Esophagus muscularis mucosa (tissue), 4 donors: Measurements from ENCODE around the gene MAP4K4. TPM values are rescaled to one million over a fixed set of nuclear protein-coding genes. Genes with fewer than 3 reads are reported as not detected.

Source experiments
- DNase-seq: peaks from one replicate; pipeline ENCODE4 v3.0.0-alpha.2; 2017; ENCODE audit errors: extremely low spot score
- H3K27ac ChIP-seq, 4 donors: fragments of 200-600 bp; sonication (generic); replicated peaks in 1 of 4; 1 replicate in 3 of 4; 2 replicates in 1 of 4; pipeline ENCODE4 v1.5.1; 2016 to 2019; ENCODE audit warnings: mild to moderate bottlenecking in 1 of 4
- H3K27me3 ChIP-seq, 4 donors: fragments of 200-600 bp; sonication (generic); one replicate each; pipeline versions ENCODE4 v1.5.1 to v1.6.0; 2016 to 2019
- H3K36me3 ChIP-seq, 4 donors: fragments of 200-600 bp; sonication (generic); one replicate each; pipeline ENCODE4 v1.5.1; 2016 to 2019
- H3K4me1 ChIP-seq, 4 donors: fragments of 200-600 bp; sonication (generic); one replicate each; pipeline ENCODE4 v1.5.1; 2016 to 2019
- H3K4me3 ChIP-seq, 4 donors: fragments of 200-600 bp; sonication (generic); 1 replicate in 2 of 4; 2 replicates in 2 of 4; pipeline ENCODE4 v1.5.1; 2016 to 2019; ENCODE audit warnings: mild to moderate bottlenecking in 4 of 4, moderate library complexity in 1 of 4
- H3K9me3 ChIP-seq, 4 donors: fragments of 200-600 bp; sonication (generic); 1 replicate in 3 of 4; 2 replicates in 1 of 4; pipeline ENCODE4 v1.5.1; 2016 to 2019
- CTCF ChIP-seq, 3 experiments: fragments of 200-600 bp in 2 of 3; fragments of 450-650 bp in 1 of 3; sonication (generic) in 2 of 3; IDR thresholded peaks; one replicate each; pipeline ENCODE4 v1.5.1; 2017 to 2019; ENCODE audit warnings: antibody characterized with exemption in 3 of 3, mild to moderate bottlenecking in 2 of 3, moderate library complexity in 1 of 3
- EP300 ChIP-seq: sonication (generic); formaldehyde crosslinking; IDR thresholded peaks from one replicate; pipeline ENCODE4 v1.6.1; 2017; ENCODE audit warnings: antibody characterized with exemption
- POLR2A ChIP-seq: fragments of 450-650 bp; IDR thresholded peaks from one replicate; pipeline ENCODE4 v1.6.1; 2017; ENCODE audit warnings: antibody characterized with exemption, moderate library complexity, mild to moderate bottlenecking, low read depth
- POLR2AphosphoS5 ChIP-seq, 2 donors: sonication (generic); formaldehyde crosslinking; IDR thresholded peaks; one replicate each; pipeline ENCODE4 v1.6.1; 2017; ENCODE audit warnings: antibody characterized with exemption in 2 of 2
- WGBS: methylation state at CpG from one replicate; pipeline ENCODE4 v1.1.5; 2018; 5-methylcytosine and 5-hydroxymethylcytosine counted together
- intact Hi-C: fragments of 100-400 bp; cut with DNase I; formaldehyde crosslinking; loops from one replicate; pipeline ENCODE4 v1.15.1; 2023
- total RNA-seq, 4 donors: library from RNA; depleted of rRNA; stranded (reverse); fragments of >200 nt; gene quantifications; one replicate each; pipeline versions ENCODE4 v1.1.0 to v1.2.1, GENCODE V29; 2016

Gene MAP4K4
- total RNA-seq, 4 donors from 2014 or later, result 37.8 to 59.0 (median 51.7) TPM

- Histone ChIP-seq H3K27me3 (no peaks in the 10 kb centered on the region), H3K36me3 (peaks cover 5 to 55% (median 31%) of the 10 kb centered on the region in 4 donors), H3K9me3 (no peaks in the 10 kb centered on the region), H3K27ac (no peak overlapping the region), H3K4me3 (no peak overlapping the region), H3K4me1 (peaks cover 7 to 35% (median 34%) of the 10 kb centered on the region in 4 donors)
- no peak for DNase-seq
- intact Hi-C loops, result no loop called here
- 71% methylated on average over 6 of the region's 6 CpGs for WGBS
- TF ChIP-seq POLR2AphosphoS5 (IDR thresholded peaks at IDR 0.05), result no peak
- TF ChIP-seq EP300, result no peak
- no peak for TF ChIP-seq CTCF (IDR thresholded peaks at IDR 0.05)
- no peak for TF ChIP-seq POLR2A
Observed at GRCh38 chr2:101848769-101849410, 151.4 kb downstream of the MAP4K4 start.

GRCh38 chr2:101850450-101850849, 152.9 kb downstream of the MAP4K4 start:
- DNase-seq, result no peak
- 55% methylated on average over 2 of the region's 2 CpGs for WGBS
- TF ChIP-seq EP300 (no peak), POLR2AphosphoS5 (IDR thresholded peaks at IDR 0.05) (no peak), POLR2A (no peak), CTCF (IDR thresholded peaks at IDR 0.05) (no peak)
- H3K4me1 ChIP-seq, result peaks cover 7 to 29% (median 25%) of the 10 kb centered on the region in 4 donors
- H3K27ac ChIP-seq, result no peak overlapping the region
- no peaks in the 10 kb centered on the region for H3K9me3 ChIP-seq
- H3K4me3 ChIP-seq, result no peak overlapping the region
- H3K36me3 ChIP-seq, result peaks cover 0 to 46% (median 20%) of the 10 kb centered on the region in 4 donors
- intact Hi-C loops, result no loop called here
- no peaks in the 10 kb centered on the region for H3K27me3 ChIP-seq

GRCh38 chr2:101850991-101851390, 153.5 kb downstream of the MAP4K4 start:
- no peaks in the 10 kb centered on the region for H3K27me3 ChIP-seq
- H3K36me3 ChIP-seq, result peaks cover 0 to 48% (median 21%) of the 10 kb centered on the region in 4 donors
- DNase-seq, result no peak
- intact Hi-C loops, result no loop called here
- TF ChIP-seq POLR2AphosphoS5 (IDR thresholded peaks at IDR 0.05) (no peak), POLR2A (no peak), CTCF (IDR thresholded peaks at IDR 0.05) (no peak), EP300 (no peak)
- no peak overlapping the region for H3K27ac ChIP-seq
- WGBS, result 77% methylated on average over 2 of the region's 2 CpGs
- H3K9me3 ChIP-seq, result no peaks in the 10 kb centered on the region
- no peak overlapping the region for H3K4me3 ChIP-seq
- peaks cover 7 to 29% (median 25%) of the 10 kb centered on the region in 4 donors for H3K4me1 ChIP-seq

- peaks cover 0 to 52% (median 25%) of the 10 kb centered on the region in 4 donors for H3K36me3 ChIP-seq
- H3K27ac ChIP-seq, result no peak overlapping the region
- intact Hi-C loops, result no loop called here
- H3K27me3 ChIP-seq, result no peaks in the 10 kb centered on the region
- TF ChIP-seq POLR2A (no peak), POLR2AphosphoS5 (IDR thresholded peaks at IDR 0.05) (no peak), CTCF (IDR thresholded peaks at IDR 0.05) (no peak), EP300 (no peak)
- no peak overlapping the region for H3K4me3 ChIP-seq
- WGBS, result 70% methylated on average over 2 of the region's 2 CpGs
- H3K4me1 ChIP-seq, result peaks cover 7 to 29% (median 25%) of the 10 kb centered on the region in 4 donors
- H3K9me3 ChIP-seq, result no peaks in the 10 kb centered on the region
- DNase-seq, result no peak
Observed at GRCh38 chr2:101852824-101853223, 155.3 kb downstream of the MAP4K4 start.
